SKM-1 (cell line): ENCODE results near the gene UNC13B.
A peak's percentile ranks its signal among the peaks of the same experiment; 100 is the strongest.

Experiments used
- DNase-seq: peaks from one replicate; lab custom pipeline; 2025; ENCODE audit not compliant: unreplicated experiment; lab: John Stamatoyannopoulos, UW

The UNC13B gene

GRCh38 chr9:35318741-35319140 lies 156.9 kb downstream of the UNC13B start:
- no peak for DNase-seq

- DNase-seq, result no peak
Measured at GRCh38 chr9:35322075-35322885, 160.5 kb downstream of the UNC13B start.

- no peak for DNase-seq
Measured at GRCh38 chr9:35324966-35325365, 163.2 kb downstream of the UNC13B start.

- DNase-seq, result no peak
Measured at GRCh38 chr9:35333551-35333950, 171.7 kb downstream of the UNC13B start.

- DNase-seq, result no peak
Measured at GRCh38 chr9:35335164-35335563, 173.4 kb downstream of the UNC13B start.

- DNase-seq, result no peak
Measured at GRCh38 chr9:35338086-35338485, 176.3 kb downstream of the UNC13B start.

GRCh38 chr9:35338561-35339274 lies 176.9 kb downstream of the UNC13B start:
- no peak for DNase-seq

- no peak for DNase-seq
Measured at GRCh38 chr9:35340046-35340445, 178.2 kb downstream of the UNC13B start.

GRCh38 chr9:35341021-35341420 lies 179.2 kb downstream of the UNC13B start:
- peak; percentile 15 for DNase-seq

GRCh38 chr9:35341585-35341984 lies 179.8 kb downstream of the UNC13B start:
- no peak for DNase-seq

- DNase-seq, result no peak
Measured at GRCh38 chr9:35342221-35342958, 180.6 kb downstream of the UNC13B start.

- no peak for DNase-seq
Measured at GRCh38 chr9:35348109-35348508, 186.3 kb downstream of the UNC13B start.

GRCh38 chr9:35349287-35349990 lies 187.6 kb downstream of the UNC13B start:
- no peak for DNase-seq

- no peak for DNase-seq
Measured at GRCh38 chr9:35350212-35350611, 188.4 kb downstream of the UNC13B start.

GRCh38 chr9:35350827-35351549 lies 189.2 kb downstream of the UNC13B start:
- DNase-seq, result no peak

GRCh38 chr9:35353731-35354365 lies 192.0 kb downstream of the UNC13B start:
- no peak for DNase-seq

GRCh38 chr9:35355939-35356338 lies 194.1 kb downstream of the UNC13B start:
- DNase-seq, result no peak

GRCh38 chr9:35357116-35357515 lies 195.3 kb downstream of the UNC13B start:
- DNase-seq, result no peak

- DNase-seq, result no peak
Measured at GRCh38 chr9:35357826-35358225, 196.0 kb downstream of the UNC13B start.
